Activated B cell treated with CpG ODN at 0.5 μM for 24 hours (primary cell): ENCODE results near the gene SP6. TPM values are rescaled to one million over a fixed set of nuclear protein-coding genes. Genes with fewer than 3 reads are reported as not detected.

Experiments used
- ATAC-seq: fragments of 200-7000 bp; cut with Tn5 transposase; one replicate; pipeline ENCODE4 v1.10.0; 2021; ENCODE audit warnings: low read depth, mild to moderate bottlenecking, moderate library complexity
- CTCF ChIA-PET: fragments of 350-600 bp; sonication (Branson Sonifier 250); formaldehyde crosslinking; loops from one replicate; lab custom pipeline; 2021; ENCODE audit warnings: antibody characterized with exemption; lab: Charles Lee
- POLR2A ChIA-PET: fragments of 350-600 bp; sonication (Branson Sonifier 250); formaldehyde crosslinking; loops from one replicate; lab custom pipeline; 2021; ENCODE audit warnings: antibody characterized with exemption; lab: Charles Lee
- DNase-seq: peaks from one replicate; pipeline ENCODE4 v3.0.0; 2022
- H3K27ac Mint-ChIP-seq: one replicate; pipeline ENCODE4 v1.8.0; 2020; ENCODE audit warnings: mixed read lengths
- H3K27me3 Mint-ChIP-seq: one replicate; pipeline ENCODE4 v1.8.0; 2021; ENCODE audit warnings: mixed read lengths
- H3K36me3 Mint-ChIP-seq: one replicate; pipeline ENCODE4 v1.8.0; 2021; ENCODE audit warnings: low read depth, mixed read lengths
- H3K4me1 Mint-ChIP-seq: one replicate; pipeline ENCODE4 v1.8.0; 2021; ENCODE audit warnings: mixed read lengths
- H3K4me3 Mint-ChIP-seq: one replicate; pipeline ENCODE4 v1.8.0; 2020; ENCODE audit warnings: mild to moderate bottlenecking, mixed read lengths
- H3K9me3 Mint-ChIP-seq: one replicate; pipeline ENCODE4 v1.8.0; 2020; ENCODE audit warnings: mixed read lengths
- CTCF ChIP-seq: fragments of 200-600 bp; IDR thresholded peaks from one replicate; pipeline ENCODE4 v1.8.0; 2022; ENCODE audit warnings: antibody characterized with exemption, mild to moderate bottlenecking
- intact Hi-C: fragments of 100-400 bp; cut with micrococcal nuclease; formaldehyde crosslinking; loops from one replicate; pipeline ENCODE4 v1.15.1; 2024
- total RNA-seq: library from RNA; stranded (reverse); gene quantifications from 2 replicates; pipeline ENCODE4 v1.2.3, GENCODE V29; 2022

SP6 gene
- total RNA-seq, 1 donor from 2014 or later: 0.09 TPM

- intact Hi-C loops: no loop called here
These were observed 12.3 kb downstream of the SP6 start for GRCh38 chr17:47838636-47839035.

GRCh38 chr17:47837401-47838039, 13.4 kb downstream of the SP6 start:
- Mint-ChIP-seq H3K4me3 (no peak overlapping the region), H3K4me1 (peaks cover 21% of the 10 kb centered on the region), H3K9me3 (no peaks in the 10 kb centered on the region), H3K27me3 (no peaks in the 10 kb centered on the region), H3K27ac (no peak overlapping the region), H3K36me3 (peaks cover 4% of the 10 kb centered on the region)
- no peak for DNase-seq
- no peak for ATAC-seq
- POLR2A ChIA-PET: interaction anchor here (1.3 kb wide), 1 partner anchor 58 kb away, joined by 6 read pairs; the partner anchor contains the start of gene SP2
- intact Hi-C loops: no loop called here
- TF ChIP-seq CTCF: no peak
- CTCF ChIA-PET: interaction anchor here (0.8 to 1.3 kb wide), 2 partner anchors 10 to 52 kb away, joined by 3 to 7 read pairs; no protein-coding TSS in a partner anchor

More at GRCh38 chr17:47838636-47839035, 12.3 kb downstream of the SP6 start:
- CTCF ChIA-PET: interaction anchor here (7.6 kb wide), 1 partner anchor 52 kb away, joined by 207 read pairs; the partner anchor contains the start of gene SP2
- peaks cover 2% of the 10 kb centered on the region for H3K27me3 Mint-ChIP-seq
- H3K4me1 Mint-ChIP-seq: peaks cover 25% of the 10 kb centered on the region
- no peak for ATAC-seq
- no peak for DNase-seq
- H3K9me3 Mint-ChIP-seq: no peaks in the 10 kb centered on the region
- no peak overlapping the region for H3K4me3 Mint-ChIP-seq
- POLR2A ChIA-PET: interaction anchor here (0.6 to 3.1 kb wide), 3 partner anchors 57 to 1524 kb away, joined by 3 to 50 read pairs (median 3); partner anchors contain the start of gene SP2
- H3K36me3 Mint-ChIP-seq: peaks cover 4% of the 10 kb centered on the region
- no peak for TF ChIP-seq CTCF
- no peak overlapping the region for H3K27ac Mint-ChIP-seq

GRCh38 chr17:47836601-47837000, 14.4 kb downstream of the SP6 start:
- H3K36me3 Mint-ChIP-seq: peaks cover 5% of the 10 kb centered on the region
- no peaks in the 10 kb centered on the region for H3K9me3 Mint-ChIP-seq
- no peak overlapping the region for H3K27ac Mint-ChIP-seq
- DNase-seq (no peak), ATAC-seq (no peak)
- POLR2A ChIA-PET: no interaction called here
- intact Hi-C loops: no loop called here
- TF ChIP-seq CTCF: no peak
- no peaks in the 10 kb centered on the region for H3K27me3 Mint-ChIP-seq
- H3K4me3 Mint-ChIP-seq: no peak overlapping the region
- CTCF ChIA-PET: interaction anchor here (1.3 kb wide), 1 partner anchor 53 kb away, joined by 7 read pairs; no protein-coding TSS in a partner anchor
- H3K4me1 Mint-ChIP-seq: peaks cover 24% of the 10 kb centered on the region

- Mint-ChIP-seq H3K27me3 (no peaks in the 10 kb centered on the region), H3K4me1 (peaks cover 27% of the 10 kb centered on the region), H3K27ac (no peak overlapping the region), H3K9me3 (no peaks in the 10 kb centered on the region), H3K36me3 (peaks cover 11% of the 10 kb centered on the region), H3K4me3 (no peak overlapping the region)
- TF ChIP-seq CTCF: no peak
- ChIA-PET CTCF (no interaction called here), POLR2A (interaction anchor here (0.6 kb wide), 1 partner anchor 94 kb away, joined by 3 read pairs; no protein-coding TSS in a partner anchor)
- ATAC-seq: no peak
- intact Hi-C loops: no loop called here
- no peak for DNase-seq
These were observed 16.2 kb downstream of the SP6 start for GRCh38 chr17:47834756-47835155.

- H3K27ac Mint-ChIP-seq: peak overlapping the region; percentile 92
- H3K27me3 Mint-ChIP-seq: no peaks in the 10 kb centered on the region
- ChIA-PET POLR2A (interaction anchor here (0.6 to 3.1 kb wide), 15 partner anchors 9 to 217 kb away, joined by 3 to 53 read pairs (median 6); partner anchors contain the start of genes CDK5RAP3, KPNB1, NFE2L1 and OSBPL7), CTCF (interaction anchor here (1.1 to 1.2 kb wide), 2 partner anchors 10 to 58 kb away, joined by 4 to 5 read pairs; partner anchors contain the start of gene OSBPL7)
- H3K36me3 Mint-ChIP-seq: peaks cover 29% of the 10 kb centered on the region
- ATAC-seq (peak; percentile 8), DNase-seq (no peak)
- H3K4me1 Mint-ChIP-seq: peaks cover 29% of the 10 kb centered on the region
- no peaks in the 10 kb centered on the region for H3K9me3 Mint-ChIP-seq
- TF ChIP-seq CTCF: no peak
- H3K4me3 Mint-ChIP-seq: peak overlapping the region; percentile 96
- intact Hi-C loops: loop anchor here (1.0 to 2.0 kb wide), 4 partner anchors 9 to 139 kb away; partner anchors contain the start of genes CDK5RAP3, OSBPL7 and SCRN2
These were observed 19.0 kb downstream of the SP6 start for GRCh38 chr17:47831934-47832327.
